Stomach (tissue), 4 donors: ENCODE data around the gene SPON2.

Experiments
- CTCF ChIP-seq, 7 experiments: fragments of 450-650 bp in 4 of 7; fragments of 200-600 bp in 3 of 7; sonication (generic) in 3 of 7; IDR thresholded peaks; one replicate each; pipeline ENCODE4 v1.5.1; 2016 to 2019; ENCODE audit warnings: antibody characterized with exemption in 7 of 7, control low read depth in 2 of 7, mild to moderate bottlenecking in 1 of 7
- POLR2A ChIP-seq, 4 donors: fragments of 450-650 bp; IDR thresholded peaks; one replicate each; pipeline ENCODE4 v1.6.1; 2016; ENCODE audit warnings: antibody characterized with exemption in 4 of 4, control low read depth in 2 of 4, mild to moderate bottlenecking in 1 of 4, moderate library complexity in 1 of 4

DNA sequence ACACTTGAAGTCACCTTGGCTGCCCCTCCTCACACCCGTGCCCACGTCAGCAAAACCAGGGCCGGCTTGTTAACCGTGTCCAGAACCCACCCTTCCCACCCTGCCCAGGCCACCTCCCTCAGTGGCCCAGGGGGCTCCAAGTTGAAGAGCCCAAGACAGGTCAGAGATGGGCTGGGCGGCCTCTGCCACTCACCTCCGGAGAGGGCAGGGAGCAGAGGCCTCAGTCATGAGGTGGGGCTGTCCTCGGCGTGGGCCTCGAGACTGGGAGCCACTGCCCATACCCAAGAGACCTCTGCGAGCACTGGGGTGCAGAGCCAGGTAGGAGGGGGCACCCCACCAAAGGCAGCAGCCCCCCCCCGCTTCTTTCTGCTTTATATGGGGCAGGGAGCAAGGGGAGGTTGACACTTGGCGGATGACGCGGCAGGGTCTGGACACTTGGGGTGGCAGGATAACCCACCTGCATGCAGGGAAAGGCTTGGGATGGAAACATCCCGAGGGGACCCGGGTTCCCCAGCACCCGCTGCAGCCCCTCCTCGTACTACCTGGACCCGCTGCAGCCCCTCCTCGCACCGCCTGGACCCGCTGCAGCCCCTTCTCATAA, 38.0 kb upstream of the SPON2 start:
- TF ChIP-seq CTCF (IDR thresholded peaks at IDR 0.05) (no peak), POLR2A (IDR thresholded peaks at IDR 0.05) (no peak)
